Thoracic aorta (tissue), 2 donors: Measurements from ENCODE around the gene ADCY5. TPM values are rescaled to one million over a fixed set of nuclear protein-coding genes. Genes with fewer than 3 reads are reported as not detected.
A peak's percentile ranks its signal among the peaks of the same experiment; 100 is the strongest.

Source experiments
- ATAC-seq: fragments of 150-250 bp; one replicate; pipeline ENCODE4 v1.8.0; 2017; ENCODE audit warnings: low read depth; ENCODE audit not compliant: insufficient number of reproducible peaks, low FRiP score
- DNase-seq: peaks from one replicate; pipeline ENCODE4 v3.0.0-alpha.2; 2020; ENCODE audit warnings: low spot score
- H3K27ac ChIP-seq, 2 donors: fragments of 200-600 bp; sonication (generic); 1 replicate in 1 of 2; 2 replicates in 1 of 2; pipeline ENCODE4 v1.5.1; 2016; ENCODE audit warnings: mild to moderate bottlenecking in 2 of 2, moderate library complexity in 2 of 2
- H3K27me3 ChIP-seq: fragments of 200-600 bp; sonication (generic); replicated peaks from 2 replicates; pipeline ENCODE4 v1.6.0; 2016; ENCODE audit warnings: mild to moderate bottlenecking; ENCODE audit not compliant: insufficient read depth
- H3K36me3 ChIP-seq: fragments of 200-600 bp; sonication (generic); one replicate; pipeline ENCODE4 v1.5.1; 2016
- H3K4me1 ChIP-seq, 2 donors: fragments of 200-600 bp; sonication (generic); 1 replicate in 1 of 2; 2 replicates in 1 of 2; pipeline versions ENCODE4 v1.5.1 to v1.6.0; 2016; ENCODE audit warnings: low read depth in 2 of 2, mild to moderate bottlenecking in 1 of 2; ENCODE audit not compliant: control insufficient read depth in 1 of 2
- H3K4me3 ChIP-seq: fragments of 200-600 bp; sonication (generic); 2 replicates; pipeline ENCODE4 v1.5.1; 2016; ENCODE audit warnings: mild to moderate bottlenecking
- H3K9me3 ChIP-seq: fragments of 200-600 bp; sonication (generic); 2 replicates; pipeline ENCODE4 v1.5.1; 2016
- total RNA-seq, 2 donors: library from RNA; depleted of rRNA; stranded (reverse); fragments of >200 nt; gene quantifications; one replicate each; pipeline versions ENCODE4 v1.1.0 to v1.2.3, GENCODE V29; 2016
- TF ChIP-seq, protein P1 (sequence below): fragments of 200-600 bp; sonication (generic); IDR thresholded peaks from one replicate; pipeline ENCODE4 v1.5.1; 2019; ENCODE audit warnings: antibody characterized with exemption

ADCY5 gene
- total RNA-seq, 2 donors from 2014 or later, result 104 to 123 TPM

DNA sequence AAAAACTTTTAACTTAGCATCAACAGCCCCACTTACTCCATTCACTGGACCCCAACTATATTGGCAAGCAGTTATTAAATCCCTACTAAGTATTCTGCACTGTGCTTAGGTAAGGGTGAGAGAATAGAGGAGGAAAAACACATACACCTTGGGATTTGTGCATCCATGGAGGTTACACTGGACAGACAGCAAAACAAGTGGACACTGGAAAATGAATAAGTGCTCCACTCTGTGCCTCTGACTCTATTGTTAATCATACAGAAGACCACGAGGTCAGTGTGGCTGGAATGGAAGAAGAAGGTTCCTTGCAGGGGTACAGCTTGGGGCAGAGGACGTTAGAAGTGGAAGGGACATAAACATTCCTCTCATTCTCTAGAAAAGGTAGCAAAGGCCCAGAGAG is 3.2 kb downstream of the ADCY5 start:
- Histone ChIP-seq H3K27me3 (no peaks in the 10 kb centered on the region), H3K4me1 (peaks cover 7 to 54% of the 10 kb centered on the region in 2 donors), H3K9me3 (no peaks in the 10 kb centered on the region), H3K27ac (peak overlapping the region; percentile 74 to 81), H3K36me3 (no peaks in the 10 kb centered on the region), H3K4me3 (peak overlapping the region; percentile 89)
- no peak for DNase-seq
- ATAC-seq, result no peak
- TF ChIP-seq, protein P1, sequence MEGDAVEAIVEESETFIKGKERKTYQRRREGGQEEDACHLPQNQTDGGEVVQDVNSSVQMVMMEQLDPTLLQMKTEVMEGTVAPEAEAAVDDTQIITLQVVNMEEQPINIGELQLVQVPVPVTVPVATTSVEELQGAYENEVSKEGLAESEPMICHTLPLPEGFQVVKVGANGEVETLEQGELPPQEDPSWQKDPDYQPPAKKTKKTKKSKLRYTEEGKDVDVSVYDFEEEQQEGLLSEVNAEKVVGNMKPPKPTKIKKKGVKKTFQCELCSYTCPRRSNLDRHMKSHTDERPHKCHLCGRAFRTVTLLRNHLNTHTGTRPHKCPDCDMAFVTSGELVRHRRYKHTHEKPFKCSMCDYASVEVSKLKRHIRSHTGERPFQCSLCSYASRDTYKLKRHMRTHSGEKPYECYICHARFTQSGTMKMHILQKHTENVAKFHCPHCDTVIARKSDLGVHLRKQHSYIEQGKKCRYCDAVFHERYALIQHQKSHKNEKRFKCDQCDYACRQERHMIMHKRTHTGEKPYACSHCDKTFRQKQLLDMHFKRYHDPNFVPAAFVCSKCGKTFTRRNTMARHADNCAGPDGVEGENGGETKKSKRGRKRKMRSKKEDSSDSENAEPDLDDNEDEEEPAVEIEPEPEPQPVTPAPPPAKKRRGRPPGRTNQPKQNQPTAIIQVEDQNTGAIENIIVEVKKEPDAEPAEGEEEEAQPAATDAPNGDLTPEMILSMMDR, result no peak

DNA sequence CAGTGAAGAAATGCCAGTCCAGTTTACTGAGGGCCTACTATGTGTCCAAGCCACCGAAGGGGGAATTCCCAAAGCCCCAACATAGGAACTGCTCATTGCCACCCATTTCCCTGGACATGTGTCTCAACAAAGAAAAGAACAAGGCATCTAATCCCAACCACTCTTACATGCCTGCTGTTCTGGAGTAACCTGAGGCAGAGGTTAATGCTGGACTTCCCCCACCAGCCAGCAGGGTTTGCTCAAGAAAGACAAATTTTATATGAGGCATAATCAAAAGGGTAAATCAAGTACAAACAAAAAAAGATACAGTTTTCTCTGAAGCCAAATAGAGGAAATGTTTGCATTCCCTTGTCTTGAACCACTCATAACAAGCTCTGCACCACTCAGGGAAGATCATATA is 4.1 kb downstream of the ADCY5 start:
- no peak for DNase-seq
- Histone ChIP-seq H3K27me3 (no peaks in the 10 kb centered on the region), H3K4me1 (peaks cover 5 to 56% of the 10 kb centered on the region in 2 donors), H3K27ac (peak overlapping the region; percentile 58 to 74), H3K4me3 (peak overlapping the region; percentile 89), H3K9me3 (no peaks in the 10 kb centered on the region), H3K36me3 (no peaks in the 10 kb centered on the region)
- ATAC-seq, result no peak
- TF ChIP-seq, protein P1, result peak; percentile 38

DNA sequence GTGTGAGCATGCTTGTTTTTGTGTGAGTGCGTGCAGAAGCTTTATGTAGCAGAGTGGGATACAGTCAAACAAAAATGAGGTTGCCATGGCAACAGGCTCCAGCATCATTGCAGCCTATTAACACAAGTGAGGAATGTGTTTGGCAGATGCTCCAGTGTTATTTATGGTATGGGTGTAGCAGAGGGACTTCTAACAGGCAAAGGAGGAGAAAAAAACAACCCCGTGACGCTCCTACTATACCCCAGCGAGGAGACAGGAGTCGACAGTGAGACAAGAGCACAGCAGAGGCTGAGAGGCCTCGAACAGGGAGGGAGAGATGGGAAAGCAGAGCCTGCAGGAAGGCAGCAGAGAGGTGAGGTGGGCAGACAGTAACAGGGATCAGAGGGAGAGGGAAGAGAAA is 4.9 kb downstream of the ADCY5 start:
- Histone ChIP-seq H3K27ac (peak overlapping the region; percentile 58 to 74), H3K27me3 (no peaks in the 10 kb centered on the region), H3K9me3 (no peaks in the 10 kb centered on the region), H3K4me1 (peaks cover 5 to 57% of the 10 kb centered on the region in 2 donors), H3K36me3 (no peaks in the 10 kb centered on the region), H3K4me3 (peak overlapping the region; percentile 89)
- ATAC-seq (no peak), DNase-seq (no peak)
- TF ChIP-seq, protein P1, result no peak

DNA sequence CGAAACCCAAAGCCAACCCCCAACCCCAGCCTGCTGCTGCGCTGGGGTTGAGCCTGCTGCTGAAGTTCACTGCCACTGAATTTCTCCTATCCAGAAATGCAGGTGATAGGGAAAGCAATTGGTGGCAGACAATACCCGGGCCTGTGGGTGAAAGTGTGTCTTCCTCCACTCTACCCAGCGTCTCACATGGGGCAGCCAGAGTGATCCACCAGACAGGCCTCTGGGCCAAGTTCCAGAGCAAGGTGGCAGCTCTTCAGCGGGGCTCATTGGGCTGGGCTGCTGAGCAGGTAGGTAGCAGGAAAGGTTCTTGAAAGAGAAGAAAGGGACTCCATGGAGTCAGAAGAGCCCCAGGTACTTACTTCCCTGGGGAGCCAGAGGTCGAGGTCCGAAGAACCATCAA is 6.0 kb downstream of the ADCY5 start:
- H3K4me3 ChIP-seq, result peak overlapping the region; percentile 1
- TF ChIP-seq, protein P1, result no peak
- no peak for ATAC-seq
- no peaks in the 10 kb centered on the region for H3K27me3 ChIP-seq
- H3K36me3 ChIP-seq, result no peaks in the 10 kb centered on the region
- no peaks in the 10 kb centered on the region for H3K9me3 ChIP-seq
- H3K27ac ChIP-seq, result peak overlapping the region; percentile 49 to 74
- H3K4me1 ChIP-seq, result peaks cover 6 to 67% of the 10 kb centered on the region in 2 donors
- no peak for DNase-seq

DNA sequence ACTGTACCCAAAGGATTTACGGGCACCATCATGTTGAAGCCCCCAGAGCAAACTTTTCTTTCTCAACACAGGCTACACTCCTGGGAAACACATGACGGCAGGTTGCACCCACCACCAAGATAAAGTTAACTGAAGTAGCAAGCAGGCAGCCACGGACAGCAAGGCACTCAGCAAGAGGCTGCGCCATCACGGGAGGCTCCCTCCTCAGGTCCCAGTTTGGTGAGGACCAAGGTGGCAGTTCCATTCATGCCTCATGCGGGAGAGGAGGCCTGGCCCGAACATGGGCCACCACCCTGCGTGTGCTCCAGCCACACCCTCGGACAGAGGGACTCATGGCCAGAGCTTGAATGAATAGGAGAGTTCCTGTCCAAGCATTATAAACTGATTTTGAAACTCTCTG is 6.8 kb downstream of the ADCY5 start:
- H3K9me3 ChIP-seq, result no peaks in the 10 kb centered on the region
- H3K27me3 ChIP-seq, result no peaks in the 10 kb centered on the region
- ATAC-seq (no peak), DNase-seq (no peak)
- H3K27ac ChIP-seq, result peak overlapping the region; percentile 49 to 74
- H3K36me3 ChIP-seq, result no peaks in the 10 kb centered on the region
- TF ChIP-seq, protein P1, result no peak
- peak overlapping the region; percentile 1 for H3K4me3 ChIP-seq
- peaks cover 14 to 75% of the 10 kb centered on the region in 2 donors for H3K4me1 ChIP-seq
